WI38 (cell line): ENCODE measurements around the gene CCDC188.

Source experiments
- H3K4me3 ChIP-seq: 2 replicates; pipeline ENCODE4 v1.5.1; 2011; ENCODE audit warnings: low read depth, mild to moderate bottlenecking, control low read depth, low read length
- CTCF ChIP-seq: IDR thresholded peaks from 2 replicates; pipeline ENCODE4 v1.5.1; 2012; ENCODE audit warnings: low read depth, mild to moderate bottlenecking, control low read depth, low read length

CCDC188 gene

GRCh38 chr22:20109411-20110358, 41.2 kb downstream of the CCDC188 start:
- no peak for TF ChIP-seq CTCF
- no peak overlapping the region for H3K4me3 ChIP-seq

GRCh38 chr22:20108757-20109230, 42.1 kb downstream of the CCDC188 start:
- no peak overlapping the region for H3K4me3 ChIP-seq
- no peak for TF ChIP-seq CTCF

GRCh38 chr22:20107951-20108756, 42.7 kb downstream of the CCDC188 start:
- no peak overlapping the region for H3K4me3 ChIP-seq
- no peak for TF ChIP-seq CTCF

GRCh38 chr22:20107471-20107901, 43.4 kb downstream of the CCDC188 start:
- H3K4me3 ChIP-seq, result no peak overlapping the region
- no peak for TF ChIP-seq CTCF

- no peak for TF ChIP-seq CTCF
- no peak overlapping the region for H3K4me3 ChIP-seq
Observed at GRCh38 chr22:20106849-20107237, 44.0 kb downstream of the CCDC188 start.

- TF ChIP-seq CTCF, result no peak
- H3K4me3 ChIP-seq, result no peak overlapping the region
Observed at GRCh38 chr22:20106205-20106848, 44.5 kb downstream of the CCDC188 start.
